Measurements from ENCODE around the gene GIMAP8. TPM values are rescaled to one million over a fixed set of nuclear protein-coding genes. Genes with fewer than 3 reads are reported as not detected.

The GIMAP8 gene
- not detected in 2 replicates for total RNA-seq (2014; rRNA removed; shearing (Covaris generic))

DNA sequence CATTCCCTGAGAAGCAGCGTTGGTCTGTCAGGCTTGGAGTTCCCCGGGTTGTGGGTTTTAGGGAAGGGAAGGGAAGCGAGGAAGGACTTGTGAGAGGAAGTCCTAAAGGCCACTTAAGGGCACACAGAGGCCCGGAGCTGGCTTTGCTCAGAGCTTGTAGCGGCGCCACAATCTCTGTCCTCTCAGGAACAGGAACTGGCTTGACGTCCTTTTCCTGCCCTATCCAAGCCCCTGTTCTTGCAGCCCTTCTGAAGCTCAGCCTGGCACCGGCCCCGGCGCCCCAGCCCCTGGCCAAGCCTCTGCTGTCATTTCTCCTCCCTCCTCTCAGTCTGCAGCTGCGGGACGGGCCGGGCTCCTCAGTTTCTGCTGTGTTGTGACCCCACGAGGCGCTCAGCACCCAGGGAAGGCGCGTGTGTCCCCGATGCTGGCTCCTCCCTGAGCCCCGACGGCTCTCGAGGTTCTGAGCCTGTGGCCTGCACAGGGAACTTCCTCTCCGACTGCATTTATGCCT is at the start of gene GIMAP8:
TSS of gene GIMAP8 (plus strand) at position 140 of the 511 bp plus-strand sequence. CDS start 16,069 bp downstream, outside the sequence.
- DNase-seq (ENCODE audit: low spot score): peak; percentile 8
- in situ Hi-C loops (cut with HindIII; ENCODE audit: low sequenced_read_pairs): no loop called here

DNA sequence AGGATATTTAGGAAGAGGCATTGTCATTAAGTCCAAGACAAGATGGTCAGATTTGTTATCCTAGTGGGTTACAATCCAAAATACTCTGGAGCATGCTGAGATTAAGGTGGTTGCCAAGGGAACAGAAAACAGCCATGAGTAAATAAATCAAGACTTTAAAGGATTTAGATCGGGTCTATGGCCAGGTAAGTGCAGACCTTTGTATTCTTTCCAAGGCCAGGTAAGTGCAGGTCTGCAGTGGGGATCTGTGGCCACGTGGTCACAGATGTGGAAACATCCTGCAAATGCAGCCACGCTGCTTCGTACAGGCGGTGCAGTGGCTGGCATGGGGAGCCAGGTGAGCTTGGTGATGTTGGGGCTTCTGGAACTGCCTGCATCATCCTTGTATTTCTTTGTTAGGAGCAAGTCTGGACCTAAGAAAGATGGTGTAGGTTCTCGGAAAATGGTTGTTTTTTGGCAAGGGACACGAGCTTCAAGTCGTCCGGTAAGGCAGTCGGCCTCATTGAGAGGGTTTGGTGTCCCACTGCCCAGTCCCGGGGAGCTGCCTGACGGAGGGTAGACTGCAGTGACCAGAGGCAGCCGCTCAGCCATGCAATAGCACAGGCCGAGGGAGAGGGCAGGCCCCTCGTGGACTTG is 49.5 kb upstream of the GIMAP8 start:
- in situ Hi-C loops (cut with HindIII; ENCODE audit: low sequenced_read_pairs): no loop called here
- DNase-seq (ENCODE audit: low spot score): no peak

DNA sequence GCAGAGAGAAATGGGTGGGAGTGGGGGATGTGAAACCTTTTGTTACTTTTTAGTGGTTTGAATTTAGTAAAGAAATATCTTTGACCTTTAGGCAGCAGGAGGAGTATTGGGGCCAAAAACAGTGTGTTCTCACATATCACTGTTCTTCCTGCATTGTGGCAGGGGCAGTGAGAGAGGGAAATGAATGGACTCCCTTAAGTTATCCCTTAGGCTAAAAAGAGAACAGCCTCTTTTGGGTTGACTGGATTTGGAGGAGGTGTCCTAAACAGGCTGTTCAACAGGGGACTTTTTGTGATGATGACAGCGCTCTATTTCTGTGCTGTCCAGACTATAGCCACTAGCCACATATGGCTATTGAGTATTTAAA is 49.0 kb upstream of the GIMAP8 start:
- in situ Hi-C loops (cut with HindIII; ENCODE audit: low sequenced_read_pairs): no loop called here
- DNase-seq (ENCODE audit: low spot score): no peak

DNA sequence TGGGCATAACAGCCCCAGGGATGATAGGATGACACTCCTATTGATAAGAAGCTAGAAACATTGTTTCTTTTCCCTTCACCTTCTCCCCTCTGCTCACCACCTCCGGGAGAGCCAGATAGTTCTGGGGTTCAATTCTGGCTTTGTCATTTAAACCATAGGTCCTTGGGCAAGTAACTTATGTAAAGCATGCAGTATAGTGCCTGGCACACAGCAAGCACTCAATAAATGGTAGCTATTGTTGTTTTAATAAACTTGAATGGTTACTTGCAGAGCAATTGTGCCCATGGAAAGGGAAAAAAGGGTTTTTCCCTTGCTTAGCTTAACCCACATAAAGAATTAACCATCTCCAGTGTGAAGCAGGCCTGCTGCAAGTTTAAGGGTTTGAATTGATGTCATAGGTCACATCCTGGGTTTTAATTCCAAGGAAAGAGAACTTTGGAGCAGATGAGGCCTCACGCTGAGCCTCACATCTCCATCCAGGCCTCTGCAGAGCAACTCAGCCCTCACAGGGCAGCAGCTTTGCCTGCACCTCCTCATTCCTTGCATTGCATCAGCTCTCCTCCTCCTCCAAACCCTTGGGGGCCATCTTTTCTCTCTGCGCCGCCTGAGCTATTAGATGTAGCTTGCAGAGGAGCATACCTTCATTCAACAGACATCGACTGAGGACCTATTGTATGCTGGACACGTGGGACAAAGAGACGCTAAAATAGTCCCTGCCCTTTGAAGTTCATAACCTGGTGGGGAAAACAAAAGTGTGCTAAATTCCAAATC is 48.4 kb upstream of the GIMAP8 start:
- no peak for DNase-seq (ENCODE audit: low spot score)
- in situ Hi-C loops (cut with HindIII; ENCODE audit: low sequenced_read_pairs): no loop called here

DNA sequence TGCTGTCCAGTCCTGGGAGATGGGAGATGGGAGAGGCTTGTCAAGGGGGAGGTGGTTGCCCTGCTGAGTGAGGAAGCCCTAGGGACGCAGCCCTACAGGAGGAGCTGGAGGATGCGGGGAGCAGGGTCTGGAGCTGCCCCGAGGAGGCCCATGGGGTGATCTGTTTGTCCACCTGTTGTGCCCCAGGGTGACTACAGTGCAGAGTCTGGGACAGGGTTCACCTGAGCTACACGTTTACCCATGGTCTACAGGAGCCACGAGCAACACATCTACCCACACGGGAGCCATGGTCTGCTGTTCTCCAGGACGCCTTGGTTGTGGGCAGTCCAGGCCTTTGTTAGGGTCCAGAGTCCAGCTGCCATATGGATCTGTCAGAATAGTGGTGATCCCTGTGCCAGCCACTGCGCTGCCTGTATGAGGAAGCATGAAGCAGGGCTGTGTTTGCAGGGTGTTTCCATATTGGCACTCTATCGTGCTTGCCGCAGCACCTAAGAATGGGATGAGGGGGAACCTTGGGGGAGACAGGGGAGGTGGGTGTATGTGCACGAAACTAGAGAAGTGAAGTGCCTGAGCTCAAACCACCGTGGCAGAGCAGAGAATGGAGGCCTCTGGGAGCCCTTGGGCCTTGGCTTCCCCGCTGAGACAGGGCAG is 47.6 kb upstream of the GIMAP8 start:
- in situ Hi-C loops (cut with HindIII; ENCODE audit: low sequenced_read_pairs): no loop called here

DNA sequence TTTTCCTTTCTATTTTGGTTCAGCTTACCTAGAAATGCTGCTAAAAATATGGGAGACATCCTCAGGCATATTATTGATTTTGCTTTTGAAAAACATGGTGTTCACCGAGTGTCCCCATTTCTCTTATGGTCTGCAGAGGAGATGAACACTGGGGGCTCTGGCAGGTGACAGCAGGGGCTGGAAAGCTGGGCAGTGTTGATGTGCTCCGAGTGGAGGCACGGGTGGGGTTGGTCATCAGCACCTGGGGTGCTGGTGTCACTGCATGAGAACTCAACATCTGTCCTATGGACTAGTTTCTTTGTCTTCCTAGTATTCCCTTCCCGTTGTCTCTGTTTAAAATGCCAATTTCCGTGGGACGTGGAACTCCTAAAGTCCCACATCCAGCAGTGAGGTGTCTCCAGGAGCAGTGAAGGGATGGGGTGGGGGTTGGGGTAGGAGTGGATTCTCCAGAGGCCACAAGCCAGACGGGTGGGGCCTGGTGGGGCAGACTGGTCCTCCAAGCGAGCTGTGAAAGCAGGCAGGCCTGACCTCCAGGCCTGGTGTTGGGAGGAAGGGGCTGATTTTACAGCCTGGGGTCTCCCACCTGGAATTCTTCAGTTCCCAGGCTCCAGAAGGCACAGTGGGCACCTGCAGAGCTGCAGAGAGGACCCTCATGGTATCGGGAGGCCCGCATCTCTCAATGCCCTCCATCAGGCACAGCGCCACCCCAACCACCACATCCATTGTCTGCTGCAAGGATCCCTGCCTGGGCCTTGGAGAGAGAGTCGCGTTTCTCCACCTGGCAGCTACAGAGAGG is 46.9 kb upstream of the GIMAP8 start:
- in situ Hi-C loops (cut with HindIII; ENCODE audit: low sequenced_read_pairs): no loop called here
- DNase-seq (ENCODE audit: low spot score): no peak

More for the DNA sequence above, 47.6 kb upstream of the GIMAP8 start:
- no peak for DNase-seq (ENCODE audit: low spot score)

DNA sequence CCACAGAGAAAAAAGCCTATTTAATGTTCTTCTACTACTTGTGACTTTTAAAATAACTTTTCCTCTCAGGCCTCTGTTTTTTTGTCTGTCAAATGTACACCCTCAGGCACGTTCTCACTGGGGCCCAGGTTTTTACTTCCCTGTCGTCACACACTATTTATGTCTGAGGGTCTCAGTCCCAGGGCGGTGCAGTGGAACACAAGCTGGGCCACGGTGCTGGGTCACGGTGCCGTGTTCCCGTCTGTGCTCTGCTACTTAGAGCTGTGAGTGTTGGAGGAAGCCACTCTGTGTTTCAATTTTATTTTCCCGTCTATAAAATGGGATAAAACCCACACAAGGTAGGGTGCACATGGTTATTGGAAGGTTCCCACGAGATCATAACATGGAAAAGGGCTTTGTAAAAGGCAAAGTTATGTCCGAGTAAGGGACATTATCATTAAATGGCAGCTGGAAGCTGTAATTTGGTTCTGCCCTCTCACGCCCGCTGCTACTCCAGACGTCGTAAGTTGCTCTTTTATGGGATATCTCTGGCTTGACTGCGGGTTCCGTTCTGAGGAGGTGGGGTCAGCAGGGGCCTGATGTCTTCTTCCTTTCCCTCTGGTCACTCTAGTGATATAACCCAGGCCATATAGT is 46.1 kb upstream of the GIMAP8 start:
- no peak for DNase-seq (ENCODE audit: low spot score)
- in situ Hi-C loops (cut with HindIII; ENCODE audit: low sequenced_read_pairs): no loop called here

DNA sequence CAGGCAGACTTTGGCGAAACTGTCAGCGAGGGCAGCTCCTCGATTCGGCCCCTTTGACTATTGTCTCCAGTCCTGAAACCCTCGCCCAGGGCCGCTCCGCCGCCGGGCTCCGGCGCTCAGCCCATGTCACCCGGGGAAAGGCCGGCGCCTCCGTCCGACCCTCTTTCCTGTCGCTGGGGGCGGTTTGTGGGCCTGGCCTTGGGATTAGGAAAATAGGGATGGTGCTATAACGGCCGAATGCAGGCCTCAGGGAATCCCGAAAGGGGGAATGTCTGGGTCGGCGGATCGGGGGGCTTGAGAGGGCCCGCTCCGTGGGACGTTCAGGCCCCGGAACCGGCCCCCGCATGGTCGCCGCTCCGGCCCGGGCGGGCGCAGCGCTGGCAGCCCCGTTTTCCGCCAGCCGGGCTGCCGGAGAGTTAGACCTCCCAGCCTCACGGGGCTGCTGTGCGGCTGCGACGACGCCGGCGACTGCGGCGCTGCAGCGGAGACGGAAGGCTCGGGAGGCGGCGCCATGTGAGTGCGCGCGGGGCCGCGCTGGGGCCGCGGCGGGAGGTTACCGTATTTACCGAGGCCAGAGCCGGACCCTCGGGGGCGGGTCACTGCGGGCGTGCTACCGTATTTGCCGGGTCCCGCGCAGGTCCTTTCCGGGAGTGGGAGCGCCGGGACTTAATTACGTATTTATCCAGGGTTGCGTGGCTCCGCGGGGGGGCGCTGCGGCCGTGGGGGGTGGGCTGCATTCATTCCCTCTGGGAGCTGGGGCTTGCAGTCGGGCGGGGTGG is 45.4 kb upstream of the GIMAP8 start:
- DNase-seq (ENCODE audit: low spot score): peak; percentile 86
- in situ Hi-C loops (cut with HindIII; ENCODE audit: low sequenced_read_pairs): no loop called here

DNA sequence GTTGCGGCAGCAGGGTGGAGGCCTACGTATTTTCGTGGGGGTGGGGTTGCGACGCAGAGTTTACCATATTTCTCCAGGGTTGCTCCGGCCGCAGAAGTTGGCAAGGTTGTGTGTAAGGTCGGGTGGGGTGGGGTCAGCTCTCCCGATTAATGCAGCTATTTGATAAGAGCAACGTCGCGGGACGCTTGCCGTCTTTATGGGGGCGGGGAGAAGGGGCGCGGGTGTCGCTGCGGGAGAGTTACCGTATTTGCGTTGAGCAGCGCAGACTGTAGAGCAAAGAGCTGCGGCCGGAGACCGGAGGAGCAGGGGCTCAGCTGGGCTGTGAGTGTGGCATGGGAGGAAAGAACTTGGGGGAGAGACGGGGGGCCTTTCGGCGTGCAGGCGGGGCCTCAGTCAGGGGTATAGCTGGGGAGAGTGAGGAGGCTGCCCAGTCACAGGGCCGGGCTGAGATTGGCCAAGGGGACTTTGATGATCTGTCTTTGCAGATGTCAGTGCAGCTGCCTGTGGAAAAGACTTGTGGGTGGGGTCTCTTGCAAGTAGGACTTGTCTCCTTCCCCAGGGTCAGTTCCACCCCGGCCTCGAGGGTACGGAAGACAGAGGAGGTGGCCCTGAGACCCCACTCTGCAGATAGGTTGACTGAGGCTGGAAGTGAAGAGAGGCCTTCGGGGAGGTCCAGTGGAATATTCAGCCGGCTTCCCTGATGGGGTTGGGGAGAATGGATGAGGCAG is 44.7 kb upstream of the GIMAP8 start:
- no peak for DNase-seq (ENCODE audit: low spot score)
- in situ Hi-C loops (cut with HindIII; ENCODE audit: low sequenced_read_pairs): no loop called here

DNA sequence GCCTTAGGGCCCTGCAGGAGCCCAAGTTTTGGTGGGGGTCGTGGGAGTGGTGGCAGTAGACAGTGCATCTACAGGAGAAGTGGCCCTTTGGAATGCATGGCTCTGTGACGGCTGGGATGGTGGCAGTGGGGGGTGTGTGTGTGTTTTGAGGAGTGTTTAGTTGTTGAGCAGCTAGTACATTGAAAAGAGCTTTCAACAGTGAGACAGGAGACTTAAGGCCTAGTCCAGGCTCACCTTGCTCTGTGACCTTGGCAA is 44.2 kb upstream of the GIMAP8 start:
- in situ Hi-C loops (cut with HindIII; ENCODE audit: low sequenced_read_pairs): no loop called here
- peak; percentile 38 for DNase-seq (ENCODE audit: low spot score)

DNA sequence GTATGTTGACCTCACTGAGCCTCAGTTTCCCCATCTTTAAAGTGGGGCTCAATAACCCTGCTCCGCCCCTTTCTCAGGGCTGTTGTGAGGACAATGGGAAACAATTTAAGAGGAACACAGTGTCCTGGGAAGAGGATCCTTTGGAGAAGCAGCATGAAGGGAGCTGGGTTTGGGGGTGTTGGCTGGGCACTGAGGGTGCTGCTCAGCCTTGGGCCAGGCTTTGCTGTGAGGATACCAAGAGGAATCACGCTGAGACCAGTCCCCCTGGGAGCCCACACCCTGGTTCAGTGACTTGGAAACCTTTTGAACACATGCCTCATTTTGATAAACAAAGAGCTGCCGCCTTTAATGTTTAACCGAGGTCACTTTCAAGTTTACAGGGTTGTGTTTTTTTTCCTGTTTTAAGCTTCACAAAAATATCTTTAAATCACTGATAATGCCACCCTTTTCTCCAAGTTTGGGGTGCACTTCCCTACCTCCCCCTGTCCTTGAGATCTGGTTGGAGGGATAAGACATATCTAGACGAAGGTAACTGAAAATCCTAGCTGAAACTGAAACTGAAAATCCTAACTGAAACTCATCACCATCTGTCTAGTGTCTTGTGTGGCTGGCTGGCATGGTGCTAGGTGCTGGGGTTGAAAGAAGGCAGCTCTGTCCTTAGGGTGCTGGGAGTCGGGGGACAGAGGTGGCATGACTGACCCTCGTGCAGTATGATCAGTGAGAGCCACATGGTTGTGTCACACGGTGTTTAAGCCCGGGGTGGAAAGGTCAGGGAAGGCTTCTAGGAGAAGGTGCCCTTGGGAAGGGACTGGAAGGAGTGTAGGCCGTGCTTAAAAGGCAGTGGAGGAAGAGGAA is 43.6 kb upstream of the GIMAP8 start:
- in situ Hi-C loops (cut with HindIII; ENCODE audit: low sequenced_read_pairs): no loop called here

DNA sequence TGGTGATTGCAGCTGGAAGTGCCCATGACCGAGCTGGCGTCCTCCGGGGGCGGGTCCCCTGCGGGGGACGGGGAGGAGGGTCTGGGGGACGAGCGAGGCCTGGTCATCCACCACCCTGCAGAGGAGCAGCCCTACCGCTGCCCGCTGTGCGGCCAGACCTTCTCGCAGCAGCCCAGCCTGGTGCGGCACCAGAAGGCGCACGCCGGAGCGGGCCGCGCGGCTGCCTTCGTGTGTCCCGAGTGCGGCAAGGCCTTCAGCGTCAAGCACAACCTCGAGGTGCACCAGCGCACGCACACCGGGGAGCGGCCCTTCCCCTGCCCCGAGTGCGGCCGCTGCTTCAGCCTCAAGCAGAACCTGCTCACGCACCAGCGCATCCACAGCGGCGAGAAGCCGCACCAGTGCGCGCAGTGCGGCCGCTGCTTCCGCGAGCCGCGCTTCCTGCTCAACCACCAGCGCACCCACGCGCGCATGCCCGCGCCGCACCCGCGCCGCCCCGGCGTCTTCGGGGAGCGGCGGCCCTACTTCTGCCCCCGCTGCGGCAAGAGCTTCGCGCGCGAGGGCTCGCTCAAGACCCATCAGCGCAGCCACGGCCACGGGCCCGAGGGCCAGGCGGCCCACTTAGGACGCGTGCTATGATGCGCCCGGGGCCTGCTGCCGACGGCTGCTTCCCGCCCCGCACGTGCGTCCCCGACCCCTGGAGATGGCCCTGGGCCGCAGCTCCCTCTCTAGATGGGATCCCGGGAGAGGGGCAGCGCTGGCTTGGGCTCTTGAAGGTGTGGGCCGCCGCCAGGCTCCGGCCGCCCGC is 42.6 kb upstream of the GIMAP8 start:
- DNase-seq (ENCODE audit: low spot score): no peak
- in situ Hi-C loops (cut with HindIII; ENCODE audit: low sequenced_read_pairs): no loop called here

More for the DNA sequence above, 43.6 kb upstream of the GIMAP8 start:
- DNase-seq (ENCODE audit: low spot score): no peak

DNA sequence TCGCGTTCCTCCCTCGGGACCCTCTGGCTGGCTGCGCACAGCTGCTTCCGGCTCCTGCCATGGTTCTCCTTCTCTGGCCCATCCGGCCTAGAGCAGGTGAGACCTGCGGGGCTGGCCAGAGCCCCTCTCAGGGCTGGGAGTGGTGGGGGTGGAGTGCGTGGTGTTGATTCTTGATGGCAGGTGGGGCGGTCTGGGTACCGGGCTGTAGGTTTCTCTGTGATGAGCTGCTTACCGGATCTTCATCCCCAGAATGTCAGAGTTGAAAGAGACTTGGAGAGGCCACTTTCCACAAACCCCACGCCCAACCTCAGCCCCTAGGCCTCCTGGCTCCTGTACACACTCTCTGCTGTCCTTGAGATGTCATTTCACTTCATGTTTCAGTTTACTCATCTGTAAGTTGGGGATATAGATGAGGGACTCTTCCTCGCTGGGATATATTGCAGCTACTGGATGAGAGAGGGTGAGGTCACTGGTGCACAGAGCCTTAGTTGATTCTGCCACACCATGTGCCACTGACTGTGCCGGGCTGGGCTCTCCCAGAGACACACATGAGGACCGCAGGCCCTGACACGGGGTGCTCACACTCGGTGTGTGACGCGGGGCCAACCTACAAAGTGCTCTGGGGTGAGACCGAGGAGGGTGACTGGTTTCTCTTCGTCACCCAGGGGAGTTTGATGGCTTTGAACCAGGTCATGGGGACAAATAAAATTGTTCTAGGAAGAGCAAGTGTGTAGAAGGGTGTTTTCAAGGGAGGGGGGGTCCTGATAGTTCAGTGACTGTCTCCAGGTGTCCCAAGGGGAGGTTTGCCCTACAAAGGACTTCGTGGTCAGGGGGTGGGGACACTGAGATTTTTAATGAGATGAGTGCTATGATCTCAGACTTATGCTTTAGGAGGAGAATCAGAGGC is 41.8 kb upstream of the GIMAP8 start:
- no peak for DNase-seq (ENCODE audit: low spot score)
- in situ Hi-C loops (cut with HindIII; ENCODE audit: low sequenced_read_pairs): no loop called here

DNA sequence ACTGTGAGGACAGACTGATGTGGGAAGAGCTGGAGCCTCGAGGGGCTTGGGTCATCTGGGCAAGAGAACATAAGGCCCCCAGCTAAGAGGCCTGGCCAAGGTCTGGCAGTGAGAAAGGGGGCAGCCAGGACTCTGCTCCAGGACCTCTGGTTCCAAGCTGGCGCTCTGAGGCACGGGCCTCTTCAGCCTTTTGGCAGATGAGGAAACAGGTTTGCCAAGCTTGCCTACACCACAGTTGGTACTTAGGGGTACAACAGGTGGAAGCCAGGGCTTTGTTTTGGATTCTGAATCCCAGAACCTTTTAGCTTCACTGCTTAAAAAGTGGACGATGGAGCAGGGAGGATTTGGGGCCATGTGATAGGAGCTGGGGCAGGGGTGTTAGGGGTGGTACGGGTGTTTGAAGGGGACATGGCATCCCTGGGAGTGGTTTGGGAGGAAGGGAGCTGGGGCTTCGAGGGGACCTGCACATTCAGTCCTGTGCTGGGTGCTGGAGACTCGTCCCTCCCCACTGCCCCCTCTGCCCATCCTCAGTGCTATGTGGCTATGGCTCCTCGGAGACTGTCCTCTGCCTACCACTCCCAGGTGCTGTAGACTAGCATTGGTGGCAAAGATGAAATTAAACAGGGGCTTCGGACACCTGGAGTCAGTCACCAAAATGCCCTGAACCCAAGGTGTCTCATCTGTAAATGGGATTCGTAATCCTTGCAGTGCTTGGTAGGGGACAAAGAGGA is 41.0 kb upstream of the GIMAP8 start:
- in situ Hi-C loops (cut with HindIII; ENCODE audit: low sequenced_read_pairs): no loop called here
- DNase-seq (ENCODE audit: low spot score): no peak

DNA sequence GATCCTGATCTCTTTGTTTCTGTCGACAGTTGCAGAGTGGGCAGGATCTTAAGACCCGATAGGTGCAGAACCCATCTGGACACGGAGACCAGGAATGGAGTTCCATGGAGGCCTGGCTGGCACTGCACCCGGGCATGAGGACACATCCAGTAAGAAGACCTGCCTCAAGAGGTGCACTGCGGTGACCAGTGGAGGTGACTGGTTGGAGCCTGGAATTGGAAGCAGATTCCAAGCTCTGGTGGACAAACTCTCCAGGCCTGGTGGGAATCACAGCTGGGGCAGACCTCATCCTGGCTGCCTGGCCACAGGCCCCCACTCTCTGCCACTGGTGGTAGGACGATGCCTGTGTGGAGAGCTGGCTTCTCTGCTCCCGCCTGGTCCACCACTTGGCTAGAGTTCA is 40.3 kb upstream of the GIMAP8 start:
- no peak for DNase-seq (ENCODE audit: low spot score)
- in situ Hi-C loops (cut with HindIII; ENCODE audit: low sequenced_read_pairs): no loop called here

All from G401 (cell line).